AG20443 (cell line): ENCODE results near the gene CABLES2.
A peak's percentile ranks its signal among the peaks of the same experiment; 100 is the strongest.

Source experiments
- DNase-seq: peaks from one replicate; pipeline ENCODE4 v3.0.0; 2012; ENCODE audit warnings: low spot score, mixed read lengths

Gene CABLES2

GRCh38 chr20:62361799-62362589 lies 45.1 kb downstream of the CABLES2 start:
- DNase-seq: no peak

- DNase-seq: no peak
Observed at GRCh38 chr20:62360854-62361798, 46.0 kb downstream of the CABLES2 start.

- no peak for DNase-seq
Observed at GRCh38 chr20:62359491-62360121, 47.5 kb downstream of the CABLES2 start.

- no peak for DNase-seq
Observed at GRCh38 chr20:62359043-62359490, 48.0 kb downstream of the CABLES2 start.

GRCh38 chr20:62358171-62359042 lies 48.7 kb downstream of the CABLES2 start:
- DNase-seq: no peak

GRCh38 chr20:62357681-62358080 lies 49.4 kb downstream of the CABLES2 start:
- no peak for DNase-seq

- DNase-seq: peak; percentile 86
Observed at GRCh38 chr20:62357187-62357667, 49.9 kb downstream of the CABLES2 start.

- DNase-seq: no peak
Observed at GRCh38 chr20:62356589-62357186, 50.4 kb downstream of the CABLES2 start.

GRCh38 chr20:62355878-62356588 lies 51.1 kb downstream of the CABLES2 start:
- DNase-seq: no peak

GRCh38 chr20:62355516-62355877 lies 51.6 kb downstream of the CABLES2 start:
- DNase-seq: peak; percentile 55

GRCh38 chr20:62354811-62355341 lies 52.2 kb downstream of the CABLES2 start:
- DNase-seq: no peak

GRCh38 chr20:62354031-62354808 lies 52.9 kb downstream of the CABLES2 start:
- no peak for DNase-seq

GRCh38 chr20:62353289-62354030 lies 53.6 kb downstream of the CABLES2 start:
- DNase-seq: no peak

GRCh38 chr20:62352402-62353288 lies 54.4 kb downstream of the CABLES2 start:
- no peak for DNase-seq

GRCh38 chr20:62351469-62352401 lies 55.4 kb downstream of the CABLES2 start:
- DNase-seq: no peak
